Stimulated activated naive CD8-positive, alpha-beta T cell treated with anti-CD3 and anti-CD28 coated beads, Interleukin-15, amount 100 ng/mL, for 72 hours (primary cell): Measurements from ENCODE around the gene LY6G6F.

Experiments used
- ATAC-seq: fragments of 150-1000 bp; cut with Tn5 transposase; 2 replicates; pipeline ENCODE4 v1.10.0; 2021; ENCODE audit warnings: mild to moderate bottlenecking, moderate library complexity
- DNase-seq, 2 donors: peaks; one replicate each; pipeline ENCODE4 v3.0.0; 2021 to 2022
- H3K27ac Mint-ChIP-seq, 2 donors: one replicate each; pipeline ENCODE4 v1.8.0; 2022; ENCODE audit warnings: mild to moderate bottlenecking in 2 of 2, mixed read lengths in 2 of 2, moderate library complexity in 2 of 2
- H3K27me3 Mint-ChIP-seq: one replicate; pipeline ENCODE4 v1.8.0; 2022; ENCODE audit warnings: mixed read lengths
- H3K4me1 Mint-ChIP-seq: one replicate; pipeline ENCODE4 v1.8.0; 2022; ENCODE audit warnings: mild to moderate bottlenecking, mixed read lengths
- H3K4me3 Mint-ChIP-seq, 2 donors: one replicate each; pipeline ENCODE4 v1.8.0; 2022; ENCODE audit warnings: mild to moderate bottlenecking in 2 of 2, mixed read lengths in 2 of 2, moderate library complexity in 1 of 2
- H3K9me3 Mint-ChIP-seq, 2 donors: one replicate each; pipeline ENCODE4 v1.8.0; 2022; ENCODE audit warnings: mixed read lengths in 2 of 2

LY6G6F gene

DNA sequence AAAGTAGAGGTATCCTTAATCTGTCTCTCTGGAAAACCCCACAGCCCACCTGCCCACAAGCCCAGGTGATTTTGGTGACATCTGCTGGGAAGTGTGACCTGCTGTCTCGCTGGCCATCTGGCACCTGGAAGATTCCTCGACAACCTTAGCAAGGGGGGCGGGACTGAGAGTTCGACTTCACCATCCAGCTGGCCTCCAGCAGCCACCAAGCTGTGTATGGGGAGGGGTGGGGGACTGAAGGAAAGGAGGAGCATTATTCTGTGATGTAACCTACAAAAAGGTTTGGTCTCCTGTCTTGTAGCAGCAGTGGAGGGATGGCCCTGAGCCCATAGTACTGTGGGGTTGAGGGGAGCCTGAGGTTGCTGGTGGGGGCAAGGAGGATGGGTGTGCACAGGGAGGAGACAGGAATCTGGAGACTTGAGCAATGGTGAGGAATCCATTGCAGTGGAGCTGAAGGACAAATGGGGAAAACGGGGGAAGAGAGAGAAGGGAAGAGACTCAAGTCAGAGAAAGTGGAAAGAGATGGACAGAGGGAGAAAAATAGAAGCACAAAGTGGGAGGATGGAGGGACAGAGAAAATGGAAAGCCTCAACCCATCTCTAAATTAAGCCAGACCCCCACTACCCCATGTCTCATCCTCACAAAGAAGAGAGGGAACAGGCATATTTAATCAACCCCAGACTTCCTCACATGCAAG is 4.0 kb downstream of the LY6G6F start:
- no peak for DNase-seq
- H3K27ac Mint-ChIP-seq, result peak overlapping the region; percentile 43 to 73
- H3K27me3 Mint-ChIP-seq, result peaks cover 7% of the 10 kb centered on the region
- H3K4me3 Mint-ChIP-seq, result no peak overlapping the region
- no peak for ATAC-seq
- H3K9me3 Mint-ChIP-seq, result no peaks in the 10 kb centered on the region
- H3K4me1 Mint-ChIP-seq, result peaks cover 14% of the 10 kb centered on the region

DNA sequence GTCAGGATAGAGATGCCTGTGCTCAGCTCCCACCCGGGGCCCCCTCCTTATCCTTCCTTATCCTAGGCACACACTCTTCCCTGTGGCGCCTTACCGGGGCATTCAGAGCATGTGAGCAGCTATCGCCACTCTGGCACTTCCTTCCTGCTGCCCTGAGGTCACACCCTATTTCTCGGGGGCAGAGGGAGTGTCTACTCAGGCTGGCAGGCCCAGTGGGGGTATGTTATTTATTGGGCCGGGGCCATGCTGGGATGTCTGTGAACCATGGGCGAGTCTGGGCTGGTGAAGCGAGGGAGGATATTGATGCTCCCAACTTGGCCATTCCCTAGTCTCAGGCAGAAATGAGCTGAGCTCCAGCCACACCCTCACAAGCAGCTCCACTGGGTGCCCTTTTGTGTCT is 4.6 kb downstream of the LY6G6F start:
- peak overlapping the region in 1 of 2 donors; percentile 43 for H3K27ac Mint-ChIP-seq
- DNase-seq (no peak), ATAC-seq (no peak)
- no peak overlapping the region for H3K4me3 Mint-ChIP-seq
- H3K9me3 Mint-ChIP-seq, result no peaks in the 10 kb centered on the region
- H3K4me1 Mint-ChIP-seq, result peaks cover 14% of the 10 kb centered on the region
- peaks cover 7% of the 10 kb centered on the region for H3K27me3 Mint-ChIP-seq

- H3K27ac Mint-ChIP-seq, result no peak overlapping the region
- peaks cover 7% of the 10 kb centered on the region for H3K27me3 Mint-ChIP-seq
- no peaks in the 10 kb centered on the region for H3K9me3 Mint-ChIP-seq
- peaks cover 14% of the 10 kb centered on the region for H3K4me1 Mint-ChIP-seq
- ATAC-seq (peak; percentile 64), DNase-seq (no peak)
- H3K4me3 Mint-ChIP-seq, result no peak overlapping the region
Measured at GRCh38 chr6:31712296-31712695, 5.6 kb downstream of the LY6G6F start.

GRCh38 chr6:31713465-31713864 is 6.8 kb downstream of the LY6G6F start:
- DNase-seq, result no peak
- Mint-ChIP-seq H3K4me3 (no peak overlapping the region), H3K9me3 (no peaks in the 10 kb centered on the region), H3K4me1 (peaks cover 14% of the 10 kb centered on the region), H3K27ac (no peak overlapping the region), H3K27me3 (peaks cover 7% of the 10 kb centered on the region)
- ATAC-seq, result no peak

- peak overlapping the region in 1 of 2 donors; percentile 84 for H3K27ac Mint-ChIP-seq
- peaks cover 7% of the 10 kb centered on the region for H3K27me3 Mint-ChIP-seq
- peaks cover 14% of the 10 kb centered on the region for H3K4me1 Mint-ChIP-seq
- H3K4me3 Mint-ChIP-seq, result no peak overlapping the region
- DNase-seq (no peak), ATAC-seq (no peak)
- no peaks in the 10 kb centered on the region for H3K9me3 Mint-ChIP-seq
Measured at GRCh38 chr6:31713991-31714684, 7.5 kb downstream of the LY6G6F start.

DNA sequence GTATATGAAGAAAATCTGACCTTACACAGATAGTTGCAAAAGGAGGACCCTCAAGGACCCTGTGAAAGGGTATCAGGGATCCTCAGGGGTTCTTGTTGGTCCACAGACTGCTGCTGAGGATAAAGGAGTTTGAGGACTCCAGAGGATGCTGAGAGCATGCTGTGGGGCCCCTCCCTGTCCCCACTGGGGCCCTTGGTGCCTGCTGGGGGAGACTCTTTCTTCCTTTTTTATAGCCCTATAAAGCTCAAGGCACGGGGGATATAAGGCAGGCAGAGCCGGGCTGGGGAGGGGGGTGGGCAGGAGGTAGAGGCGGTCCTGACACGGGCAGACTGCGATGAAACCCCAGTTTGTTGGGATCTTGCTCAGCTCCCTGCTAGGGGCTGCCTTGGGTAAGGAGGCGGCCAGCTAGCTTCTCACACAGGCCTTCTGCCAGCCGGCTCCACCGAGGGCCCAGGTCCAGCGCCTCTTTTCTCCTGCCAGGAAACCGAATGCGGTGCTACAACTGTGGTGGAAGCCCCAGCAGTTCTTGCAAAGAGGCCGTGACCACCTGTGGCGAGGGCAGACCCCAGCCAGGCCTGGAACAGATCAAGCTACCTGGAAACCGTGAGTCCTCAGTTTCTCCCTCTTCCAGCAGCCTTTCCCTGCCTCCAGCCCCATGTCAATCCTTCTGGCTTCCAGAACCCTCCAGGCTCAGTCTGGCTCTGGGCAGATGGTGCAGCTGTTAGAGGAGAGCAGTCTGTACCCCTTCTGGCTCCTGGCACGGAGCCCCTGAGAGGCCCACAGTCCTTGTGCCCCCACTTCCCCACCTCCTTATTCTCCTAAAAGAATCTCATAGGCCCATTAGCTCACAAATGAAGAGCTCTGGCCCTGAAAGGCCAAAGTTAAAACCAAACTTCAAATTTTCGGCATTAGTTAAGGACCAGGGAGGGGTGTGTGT is 8.6 kb downstream of the LY6G6F start, which contains the start of gene LY6G6D:
Gene LY6G6D (plus strand): TSS at position 327 of the 937 bp plus-strand sequence. CDS start 8 bp downstream, at position 335.
- H3K9me3 Mint-ChIP-seq, result no peaks in the 10 kb centered on the region
- DNase-seq, result no peak
- no peak within 1 kb of the TSS for H3K4me3 Mint-ChIP-seq
- no peak for ATAC-seq
- H3K27ac Mint-ChIP-seq, result peak within 1 kb of the TSS in 1 of 2 donors; percentile 84
- peaks cover 14% of the 10 kb centered on the region for H3K4me1 Mint-ChIP-seq
- peaks cover 7% of the 10 kb centered on the region for H3K27me3 Mint-ChIP-seq

DNA sequence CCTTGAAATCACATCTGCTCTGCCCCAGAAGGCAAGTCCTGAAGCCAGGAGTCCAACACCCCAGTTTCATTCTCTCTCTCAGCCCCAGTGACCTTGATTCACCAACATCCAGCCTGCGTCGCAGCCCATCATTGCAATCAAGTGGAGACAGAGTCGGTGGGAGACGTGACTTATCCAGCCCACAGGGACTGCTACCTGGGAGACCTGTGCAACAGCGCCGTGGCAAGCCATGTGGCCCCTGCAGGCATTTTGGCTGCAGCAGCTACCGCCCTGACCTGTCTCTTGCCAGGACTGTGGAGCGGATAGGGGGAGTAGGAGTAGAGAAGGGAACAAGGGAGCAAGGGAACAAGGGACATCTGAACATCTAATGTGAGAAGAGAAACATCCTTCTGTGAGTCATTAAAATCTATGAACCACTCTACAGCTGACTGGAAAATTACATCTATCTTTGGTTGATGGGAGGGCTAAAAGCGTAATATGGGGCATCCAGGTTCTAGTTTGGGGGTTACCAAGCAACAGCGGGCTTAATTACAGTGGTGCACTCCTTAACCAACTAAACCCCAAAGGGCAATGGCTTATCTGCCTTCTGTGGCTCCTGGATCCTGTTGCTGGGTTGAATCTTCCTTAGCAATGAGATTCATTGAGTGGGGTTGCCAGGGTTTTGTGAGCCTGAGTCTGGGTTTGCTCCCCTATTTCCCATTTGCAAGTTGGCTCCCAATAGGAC is 11.0 kb downstream of the LY6G6F start:
- ATAC-seq (no peak), DNase-seq (no peak)
- no peak overlapping the region for H3K27ac Mint-ChIP-seq
- H3K27me3 Mint-ChIP-seq, result peaks cover under 1% of the 10 kb centered on the region
- H3K4me1 Mint-ChIP-seq, result peaks cover 8% of the 10 kb centered on the region
- H3K4me3 Mint-ChIP-seq, result no peak overlapping the region
- no peaks in the 10 kb centered on the region for H3K9me3 Mint-ChIP-seq

- Mint-ChIP-seq H3K4me1 (peaks cover 11% of the 10 kb centered on the region), H3K27ac (no peak overlapping the region), H3K9me3 (no peaks in the 10 kb centered on the region), H3K27me3 (no peaks in the 10 kb centered on the region), H3K4me3 (no peak overlapping the region)
- DNase-seq (no peak), ATAC-seq (no peak)
Measured at GRCh38 chr6:31718265-31718664, 11.6 kb downstream of the LY6G6F start.

- no peaks in the 10 kb centered on the region for H3K9me3 Mint-ChIP-seq
- DNase-seq (no peak), ATAC-seq (no peak)
- H3K27me3 Mint-ChIP-seq, result no peaks in the 10 kb centered on the region
- H3K27ac Mint-ChIP-seq, result no peak overlapping the region
- H3K4me3 Mint-ChIP-seq, result no peak overlapping the region
- H3K4me1 Mint-ChIP-seq, result peaks cover 15% of the 10 kb centered on the region
Measured at GRCh38 chr6:31719001-31719400, 12.3 kb downstream of the LY6G6F start.

GRCh38 chr6:31720196-31720770 is 13.6 kb downstream of the LY6G6F start:
- H3K4me3 Mint-ChIP-seq, result no peak overlapping the region
- no peak for ATAC-seq

GRCh38 chr6:31721351-31722020 is 14.8 kb downstream of the LY6G6F start, which contains the start of gene LY6G6C:
LY6G6C (minus strand) TSS chr6:31721746; CDS start chr6:31721679, 67 bp downstream.
- no peaks in the 10 kb centered on the region for H3K27me3 Mint-ChIP-seq
- no peak for DNase-seq
- peaks cover 21% of the 10 kb centered on the region for H3K4me1 Mint-ChIP-seq
- H3K4me3 Mint-ChIP-seq, result no peak within 1 kb of the TSS
- ATAC-seq, result no peak
- no peaks in the 10 kb centered on the region for H3K9me3 Mint-ChIP-seq
- peak within 1 kb of the TSS in 1 of 2 donors; percentile 43 for H3K27ac Mint-ChIP-seq

More at GRCh38 chr6:31720196-31720770, 13.6 kb downstream of the LY6G6F start:
- no peak for DNase-seq
- H3K27ac Mint-ChIP-seq, result no peak overlapping the region
- H3K4me1 Mint-ChIP-seq, result peaks cover 11% of the 10 kb centered on the region
- H3K9me3 Mint-ChIP-seq, result no peaks in the 10 kb centered on the region
- H3K27me3 Mint-ChIP-seq, result no peaks in the 10 kb centered on the region

GRCh38 chr6:31722173-31722572 is 15.5 kb downstream of the LY6G6F start:
- no peaks in the 10 kb centered on the region for H3K27me3 Mint-ChIP-seq
- H3K4me3 Mint-ChIP-seq, result no peak overlapping the region
- peaks cover 28% of the 10 kb centered on the region for H3K4me1 Mint-ChIP-seq

DNA sequence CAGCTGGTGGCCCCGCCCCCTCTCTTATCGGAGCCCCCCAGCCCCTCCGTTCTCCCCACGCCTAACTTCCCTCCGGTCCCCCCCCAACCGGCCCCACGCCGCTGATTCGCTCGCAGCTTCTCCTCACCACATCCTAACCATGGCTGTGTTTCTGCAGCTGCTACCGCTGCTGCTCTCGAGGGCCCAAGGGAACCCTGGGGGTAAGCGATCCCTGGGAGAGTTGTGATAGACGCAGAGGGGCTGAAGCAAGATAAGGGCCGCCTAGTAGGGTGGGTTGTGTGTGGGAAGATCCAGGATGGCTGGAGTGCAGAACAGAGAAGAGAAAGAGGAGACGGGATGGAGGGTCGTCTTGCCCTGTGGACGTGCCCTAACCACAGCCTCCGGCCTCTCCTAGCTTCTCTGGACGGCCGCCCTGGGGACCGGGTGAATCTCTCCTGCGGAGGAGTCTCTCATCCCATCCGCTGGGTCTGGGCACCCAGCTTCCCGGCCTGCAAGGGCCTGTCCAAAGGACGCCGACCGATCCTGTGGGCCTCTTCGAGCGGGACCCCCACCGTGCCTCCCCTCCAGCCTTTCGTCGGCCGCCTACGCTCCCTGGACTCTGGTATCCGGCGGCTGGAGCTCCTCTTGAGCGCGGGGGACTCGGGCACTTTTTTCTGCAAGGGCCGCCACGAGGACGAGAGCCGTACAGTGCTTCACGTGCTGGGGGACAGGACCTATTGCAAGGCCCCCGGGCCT is 16.7 kb downstream of the LY6G6F start, which contains the start of gene MPIG6B:
Gene MPIG6B (plus strand): TSS at position 129 of the 735 bp plus-strand sequence. CDS start 11 bp downstream, at position 140.
- no peaks in the 10 kb centered on the region for H3K27me3 Mint-ChIP-seq
- peak within 1 kb of the TSS in 1 of 2 donors; percentile 43 for H3K27ac Mint-ChIP-seq
- H3K4me1 Mint-ChIP-seq, result peaks cover 40% of the 10 kb centered on the region
- H3K9me3 Mint-ChIP-seq, result no peaks in the 10 kb centered on the region
- peak within 1 kb of the TSS in 1 of 2 donors; percentile 49 for H3K4me3 Mint-ChIP-seq
- DNase-seq (no peak), ATAC-seq (no peak)

More at GRCh38 chr6:31722173-31722572, 15.5 kb downstream of the LY6G6F start:
- no peak for ATAC-seq
- no peak for DNase-seq
- Mint-ChIP-seq H3K9me3 (no peaks in the 10 kb centered on the region), H3K27ac (peak overlapping the region in 1 of 2 donors; percentile 43)
